ENCODE results near the gene ZNF57. TPM values are rescaled to one million over a fixed set of nuclear protein-coding genes. Genes with fewer than 3 reads are reported as not detected.
A peak's percentile ranks its signal among the peaks of the same experiment; 100 is the strongest.
"Not testable (repeated sequence)": the region's sequence is repeated elsewhere in the genome, so short reads cannot be mapped to it uniquely, and the experiment has no call there.

Gene ZNF57
- total RNA-seq, 2 donors from 2014 or later: 6.2 to 7.6 TPM

DNA sequence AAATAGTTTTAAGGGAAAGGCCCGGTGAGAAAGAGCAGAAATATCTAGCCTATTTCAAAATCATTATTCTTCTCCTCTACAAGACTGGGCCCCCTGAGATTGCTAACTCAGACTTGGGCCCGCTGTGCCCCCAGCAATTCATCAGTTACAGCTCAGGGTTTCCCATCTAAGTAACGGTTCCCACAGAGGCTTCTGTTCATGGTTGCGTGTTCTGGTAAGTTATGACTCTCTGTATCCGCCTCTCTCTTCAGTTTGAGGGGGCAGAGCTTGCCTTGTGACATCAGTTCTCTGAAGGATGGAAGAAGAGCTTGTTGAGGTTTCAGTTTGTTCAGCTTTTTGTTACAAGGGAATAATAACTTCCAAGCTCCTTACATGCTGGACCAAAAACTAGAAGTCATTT lies 11.6 kb downstream of the ZNF57 start:
- Mint-ChIP-seq H3K4me1 (ENCODE audit: low read depth) (peaks cover 45% of the 10 kb centered on the region), H3K4me3 (peak overlapping the region; percentile 70 to 88), H3K9me3 (peaks cover 4 to 11% of the 10 kb centered on the region in 2 donors), H3K27ac (peak overlapping the region; percentile 92), H3K36me3 (ENCODE audit: insufficient read depth in 2 of 2) (peaks cover 28 to 38% of the 10 kb centered on the region in 2 donors), H3K27me3 (ENCODE audit: low read depth) (no peaks in the 10 kb centered on the region)
- ATAC-seq (replicated peaks in 1 of 2) (peak; percentile 87 to 91), DNase-seq (peak; percentile 40 to 45)

- DNase-seq: no peak
- Mint-ChIP-seq H3K4me3 (no peak overlapping the region), H3K4me1 (ENCODE audit: low read depth) (peaks cover 12% of the 10 kb centered on the region), H3K27me3 (ENCODE audit: low read depth) (no peaks in the 10 kb centered on the region), H3K27ac (no peak overlapping the region), H3K9me3 (peaks cover 1 to 9% of the 10 kb centered on the region in 2 donors), H3K36me3 (ENCODE audit: insufficient read depth in 2 of 2) (peaks cover 33 to 46% of the 10 kb centered on the region in 2 donors)
- no peak for ATAC-seq (replicated peaks in 1 of 2)
Measured at GRCh38 chr19:2917275-2918184, 16.8 kb downstream of the ZNF57 start.

GRCh38 chr19:2922987-2923386 lies 22.3 kb downstream of the ZNF57 start:
- H3K36me3 Mint-ChIP-seq (ENCODE audit: insufficient read depth in 2 of 2): peaks cover 6 to 12% of the 10 kb centered on the region in 2 donors
- H3K4me1 Mint-ChIP-seq (ENCODE audit: low read depth): no peaks in the 10 kb centered on the region
- peaks cover 0 to under 1% of the 10 kb centered on the region in 2 donors for H3K9me3 Mint-ChIP-seq
- ATAC-seq (replicated peaks in 1 of 2): no peak
- no peaks in the 10 kb centered on the region for H3K27me3 Mint-ChIP-seq (ENCODE audit: low read depth)
- H3K27ac Mint-ChIP-seq: no peak overlapping the region
- DNase-seq: no peak
- no peak overlapping the region for H3K4me3 Mint-ChIP-seq

DNA sequence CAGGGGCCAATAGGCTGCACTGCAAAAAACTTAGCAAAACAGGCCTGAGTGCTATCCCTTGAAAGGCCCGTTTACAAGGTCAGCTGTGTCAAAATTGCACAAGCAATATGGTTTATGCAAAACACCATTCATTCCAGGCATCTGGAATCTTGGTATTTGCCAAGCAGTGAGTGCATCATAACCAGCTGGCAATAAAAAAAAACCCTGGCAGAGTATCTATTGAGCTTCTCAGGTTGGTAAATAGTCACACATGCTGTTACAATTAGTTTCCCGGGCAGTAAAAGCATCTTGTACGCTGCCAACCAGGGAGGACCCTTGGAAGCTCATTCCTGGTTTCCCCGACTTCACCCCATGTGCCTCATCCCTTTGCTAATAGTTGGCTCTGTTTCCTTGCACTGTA lies 22.8 kb downstream of the ZNF57 start:
- Mint-ChIP-seq H3K9me3 (no peaks in the 10 kb centered on the region), H3K27me3 (ENCODE audit: low read depth) (no peaks in the 10 kb centered on the region), H3K4me3 (no peak overlapping the region), H3K27ac (no peak overlapping the region), H3K36me3 (ENCODE audit: insufficient read depth in 2 of 2) (peaks cover 4 to 8% of the 10 kb centered on the region in 2 donors), H3K4me1 (ENCODE audit: low read depth) (no peaks in the 10 kb centered on the region)
- DNase-seq (no peak), ATAC-seq (replicated peaks in 1 of 2) (no peak)

- Mint-ChIP-seq H3K27ac (no peak overlapping the region), H3K36me3 (ENCODE audit: insufficient read depth in 2 of 2) (peaks cover 7 to 16% of the 10 kb centered on the region in 2 donors), H3K9me3 (peaks cover 6 to 7% of the 10 kb centered on the region in 2 donors), H3K4me1 (ENCODE audit: low read depth) (no peaks in the 10 kb centered on the region), H3K4me3 (no peak overlapping the region), H3K27me3 (ENCODE audit: low read depth) (no peaks in the 10 kb centered on the region)
- ATAC-seq (replicated peaks in 1 of 2) (no peak), DNase-seq (no peak)
Measured at GRCh38 chr19:2926341-2927031, 25.8 kb downstream of the ZNF57 start.

DNA sequence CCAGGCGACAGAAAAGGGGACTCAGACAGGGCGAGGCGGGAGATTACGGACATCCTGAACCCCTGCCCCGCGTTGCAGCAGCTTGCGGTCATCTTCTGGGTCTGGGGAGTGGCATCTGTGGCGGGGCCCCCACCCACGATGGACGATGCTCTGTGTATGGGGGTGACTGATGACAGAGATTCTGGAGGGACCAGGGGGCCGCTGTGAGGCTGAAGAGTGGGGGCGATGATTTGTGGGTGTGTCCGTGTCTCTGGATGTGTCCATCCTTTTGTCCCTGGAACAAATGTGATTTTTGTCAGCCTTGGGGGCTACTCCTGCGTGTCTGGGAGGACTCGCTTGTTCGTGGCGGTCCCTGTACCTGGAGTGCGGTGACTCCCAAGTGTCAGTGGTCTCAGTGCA lies 26.3 kb downstream of the ZNF57 start:
- Mint-ChIP-seq H3K4me1 (ENCODE audit: low read depth) (no peaks in the 10 kb centered on the region), H3K4me3 (no peak overlapping the region), H3K27ac (no peak overlapping the region), H3K9me3 (peaks cover 8% of the 10 kb centered on the region in 2 donors), H3K27me3 (ENCODE audit: low read depth) (no peaks in the 10 kb centered on the region), H3K36me3 (ENCODE audit: insufficient read depth in 2 of 2) (peaks cover 8 to 18% of the 10 kb centered on the region in 2 donors)
- ATAC-seq (replicated peaks in 1 of 2) (no peak), DNase-seq (no peak)

GRCh38 chr19:2933490-2933910 lies 32.8 kb downstream of the ZNF57 start:
- ATAC-seq (replicated peaks in 1 of 2) (no peak), DNase-seq (no peak)
- H3K9me3 Mint-ChIP-seq: peaks cover 18 to 23% of the 10 kb centered on the region in 2 donors
- peaks cover 39 to 65% of the 10 kb centered on the region in 2 donors for H3K36me3 Mint-ChIP-seq (ENCODE audit: insufficient read depth in 2 of 2)
- H3K27ac Mint-ChIP-seq: no peak overlapping the region
- no peaks in the 10 kb centered on the region for H3K4me1 Mint-ChIP-seq (ENCODE audit: low read depth)
- no peaks in the 10 kb centered on the region for H3K27me3 Mint-ChIP-seq (ENCODE audit: low read depth)
- no peak overlapping the region for H3K4me3 Mint-ChIP-seq

DNA sequence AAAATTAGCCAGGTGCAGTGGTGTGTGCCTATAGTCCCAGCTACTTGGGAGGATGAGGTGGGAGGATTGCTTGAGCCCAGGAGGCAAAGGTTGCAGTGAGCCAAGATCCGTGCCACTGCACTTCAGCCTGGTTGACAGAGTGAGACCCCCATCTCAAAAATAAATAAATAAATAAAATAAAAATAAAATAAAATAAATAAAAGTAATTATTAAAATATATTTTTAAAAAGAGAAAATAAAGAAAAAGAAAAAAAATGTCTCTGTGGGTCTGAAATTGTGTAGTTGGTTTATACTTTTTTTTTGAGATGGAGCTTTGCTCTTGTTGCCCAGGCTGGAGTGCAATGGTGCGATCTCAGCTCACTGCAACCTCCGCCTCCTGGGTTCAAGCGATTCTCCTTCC lies 35.1 kb downstream of the ZNF57 start:
- Mint-ChIP-seq H3K36me3 (ENCODE audit: insufficient read depth in 2 of 2) (peaks cover 36 to 54% of the 10 kb centered on the region in 2 donors), H3K9me3 (peaks cover 14 to 19% of the 10 kb centered on the region in 2 donors)
- H3K27ac Mint-ChIP-seq; ATAC-seq (replicated peaks in 1 of 2); H3K4me1 Mint-ChIP-seq (ENCODE audit: low read depth); H3K27me3 Mint-ChIP-seq (ENCODE audit: low read depth); DNase-seq; H3K4me3 Mint-ChIP-seq: not testable (repeated sequence)

DNA sequence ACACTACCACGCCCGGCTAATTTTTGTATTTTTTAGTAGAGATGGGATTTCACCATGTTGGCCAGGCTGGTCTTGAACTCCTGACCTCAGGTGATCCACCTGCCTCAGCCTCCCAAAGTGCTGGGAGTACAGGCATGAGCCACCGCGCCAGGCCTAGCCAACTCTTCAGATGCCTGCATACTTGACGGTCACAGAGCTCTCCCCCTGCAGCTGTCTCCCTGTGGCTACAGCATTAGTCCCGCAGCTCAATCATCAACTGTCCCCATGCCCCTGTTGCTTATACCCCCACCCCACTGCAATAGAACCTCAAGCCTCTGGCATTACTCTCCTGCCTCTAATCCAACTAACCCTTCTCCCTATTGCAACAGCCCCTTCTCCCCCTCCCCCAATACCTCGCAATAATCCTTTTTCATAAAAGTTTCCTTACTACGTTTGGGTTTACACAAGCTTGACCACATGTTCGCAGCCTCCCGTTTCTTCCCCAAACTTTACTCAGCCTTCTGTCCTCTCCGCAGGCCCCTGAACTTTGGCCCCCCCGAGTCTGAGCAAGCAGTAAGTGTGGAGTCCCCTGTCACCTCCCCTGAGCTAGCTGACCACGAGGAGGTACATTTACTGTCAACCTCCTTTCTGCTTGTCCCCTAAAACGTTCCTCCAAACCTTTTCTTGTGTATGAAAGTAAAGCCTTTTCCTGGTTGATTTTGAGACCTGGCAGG lies 42.4 kb downstream of the ZNF57 start:
- Mint-ChIP-seq H3K27ac (no peak overlapping the region), H3K27me3 (ENCODE audit: low read depth) (no peaks in the 10 kb centered on the region), H3K4me1 (ENCODE audit: low read depth) (peaks cover 40% of the 10 kb centered on the region), H3K4me3 (peak overlapping the region; percentile 19 to 99), H3K9me3 (no peaks in the 10 kb centered on the region), H3K36me3 (ENCODE audit: insufficient read depth in 2 of 2) (peaks cover 0 to 3% of the 10 kb centered on the region in 2 donors)
- DNase-seq: no peak
- no peak for ATAC-seq (replicated peaks in 1 of 2)

GRCh38 chr19:2944403-2944774 lies 43.7 kb downstream of the ZNF57 start:
- Mint-ChIP-seq H3K4me1 (ENCODE audit: low read depth) (peaks cover 51% of the 10 kb centered on the region), H3K27ac (peak overlapping the region; percentile 79), H3K27me3 (ENCODE audit: low read depth) (no peaks in the 10 kb centered on the region), H3K36me3 (ENCODE audit: insufficient read depth in 2 of 2) (peaks cover 2% of the 10 kb centered on the region in 2 donors), H3K9me3 (no peaks in the 10 kb centered on the region), H3K4me3 (peak overlapping the region; percentile 99)
- ATAC-seq (replicated peaks in 1 of 2) (no peak), DNase-seq (no peak)

- no peaks in the 10 kb centered on the region for H3K9me3 Mint-ChIP-seq
- peak; percentile 98 to 99 for DNase-seq
- peaks cover 56% of the 10 kb centered on the region for H3K4me1 Mint-ChIP-seq (ENCODE audit: low read depth)
- ATAC-seq (replicated peaks in 1 of 2): peak; percentile 98
- H3K36me3 Mint-ChIP-seq (ENCODE audit: insufficient read depth in 2 of 2): peaks cover 2 to 4% of the 10 kb centered on the region in 2 donors
- no peaks in the 10 kb centered on the region for H3K27me3 Mint-ChIP-seq (ENCODE audit: low read depth)
- H3K4me3 Mint-ChIP-seq: peak within 1 kb of the TSS; percentile 99
- H3K27ac Mint-ChIP-seq: peak within 1 kb of the TSS; percentile 97
Measured at GRCh38 chr19:2944775-2945574, 44.2 kb downstream of the ZNF57 start, which contains the start of gene ZNF77. ZNF77 (minus strand) TSS chr19:2944971; CDS start chr19:2944840, 131 bp downstream.

- Mint-ChIP-seq H3K27ac (no peak overlapping the region), H3K27me3 (ENCODE audit: low read depth) (no peaks in the 10 kb centered on the region), H3K4me1 (ENCODE audit: low read depth) (peaks cover 61% of the 10 kb centered on the region), H3K9me3 (no peaks in the 10 kb centered on the region), H3K36me3 (ENCODE audit: insufficient read depth in 2 of 2) (peaks cover 2 to 4% of the 10 kb centered on the region in 2 donors), H3K4me3 (peak overlapping the region; percentile 99)
- ATAC-seq (replicated peaks in 1 of 2) (no peak), DNase-seq (no peak)
Measured at GRCh38 chr19:2945575-2946184, 45.0 kb downstream of the ZNF57 start.
